Ishikawa (cell line): ENCODE results near the gene ALOX5AP.

Source experiments
- CEBPB ChIP-seq: IDR thresholded peaks from 2 replicates; pipeline ENCODE4 v1.6.1; 2012
- EP300 ChIP-seq: IDR thresholded peaks from 2 replicates; pipeline ENCODE4 v1.6.1; 2012; ENCODE audit warnings: borderline replicate concordance
- RAD21 ChIP-seq: IDR thresholded peaks from 2 replicates; pipeline ENCODE4 v1.6.1; 2012; ENCODE audit warnings: low read depth
- TEAD4 ChIP-seq: IDR thresholded peaks from 2 replicates; pipeline ENCODE4 v1.6.1; 2012

- TF ChIP-seq CEBPB (no peak), RAD21 (no peak), TEAD4 (no peak), EP300 (no peak)
These were observed 8.1 kb downstream of the ALOX5AP start for GRCh38 chr13:30743319-30744055.
